Fibroblast of pulmonary artery (primary cell): ENCODE results near the gene TRPV6.

Experiments
- DNase-seq: peaks from one replicate; pipeline ENCODE4 v3.0.0-alpha.2; 2010; ENCODE audit warnings: low read depth
- H3K4me3 ChIP-seq: replicated peaks from 2 replicates; pipeline ENCODE4 v1.5.1; 2011; ENCODE audit warnings: low read depth, mild to moderate bottlenecking, control low read depth, low read length, moderate library complexity
- CTCF ChIP-seq: IDR thresholded peaks from 2 replicates; pipeline ENCODE4 v1.5.1; 2011; ENCODE audit warnings: mild to moderate bottlenecking, control low read depth, low read length, inconsistent platforms; ENCODE audit errors: missing control alignments

TRPV6 gene

GRCh38 chr7:142855756-142856564 is 29.6 kb downstream of the TRPV6 start:
- TF ChIP-seq CTCF: no peak
- H3K4me3 ChIP-seq: peak overlapping the region; percentile 71
- DNase-seq: peak; percentile 54

GRCh38 chr7:142855114-142855743 is 30.3 kb downstream of the TRPV6 start:
- H3K4me3 ChIP-seq: peak overlapping the region; percentile 71

GRCh38 chr7:142854372-142855113 is 31.0 kb downstream of the TRPV6 start, which contains the start of gene EPHB6:
EPHB6 (plus strand) TSS chr7:142855076; CDS start chr7:142863228, 8,152 bp downstream.
- H3K4me3 ChIP-seq: peak within 1 kb of the TSS; percentile 71
- no peak for TF ChIP-seq CTCF
- peak; percentile 66 for DNase-seq

More at GRCh38 chr7:142855114-142855743, 30.3 kb downstream of the TRPV6 start:
- TF ChIP-seq CTCF: no peak
- DNase-seq: no peak

GRCh38 chr7:142853739-142854371 is 31.7 kb downstream of the TRPV6 start:
- peak; percentile 83 for TF ChIP-seq CTCF
- H3K4me3 ChIP-seq: peak overlapping the region; percentile 71
- peak; percentile 64 for DNase-seq

- H3K4me3 ChIP-seq: no peak overlapping the region
- no peak for TF ChIP-seq CTCF
- DNase-seq: no peak
Measured at GRCh38 chr7:142851919-142852318, 33.6 kb downstream of the TRPV6 start.

GRCh38 chr7:142851269-142851668 is 34.3 kb downstream of the TRPV6 start:
- no peak for DNase-seq
- TF ChIP-seq CTCF: no peak
- no peak overlapping the region for H3K4me3 ChIP-seq
